HG02642 (cell line): Measurements from ENCODE around the gene KIAA0825.

Experiments
- ATAC-seq: cut with Tn5 transposase; IDR thresholded peaks from one replicate; pipeline ENCODE4 v1.9.1; 2021; ENCODE audit warnings: mild to moderate bottlenecking; ENCODE audit not compliant: unreplicated experiment, poor library complexity

The KIAA0825 gene

GRCh38 chr5:94618493-94619328, at the start of gene KIAA0825, which contains the start of gene SLF1:
TSS of gene KIAA0825 (minus strand) at chr5:94618604. CDS start at chr5:94537126, 81,478 bp downstream.
TSS of gene SLF1 (plus strand) at chr5:94618669. CDS start at chr5:94628811, 10,142 bp downstream.
- peak; percentile 98 for ATAC-seq

- ATAC-seq, result no peak
These were observed 49.5 kb upstream of the KIAA0825 start for GRCh38 chr5:94667937-94668336.

GRCh38 chr5:94661086-94661485, 42.7 kb upstream of the KIAA0825 start:
- no peak for ATAC-seq

GRCh38 chr5:94660506-94660905, 42.1 kb upstream of the KIAA0825 start:
- no peak for ATAC-seq

- ATAC-seq, result no peak
These were observed 39.9 kb upstream of the KIAA0825 start for GRCh38 chr5:94658272-94658671.

- no peak for ATAC-seq
These were observed 31.5 kb upstream of the KIAA0825 start for GRCh38 chr5:94649874-94650273.

GRCh38 chr5:94646758-94647157, 28.4 kb upstream of the KIAA0825 start:
- ATAC-seq, result no peak

GRCh38 chr5:94645053-94645452, 26.6 kb upstream of the KIAA0825 start:
- ATAC-seq, result no peak

GRCh38 chr5:94640176-94640575, 21.8 kb upstream of the KIAA0825 start:
- ATAC-seq, result no peak

- peak; percentile 97 for ATAC-seq
These were observed 13.6 kb upstream of the KIAA0825 start for GRCh38 chr5:94632024-94632423.

- ATAC-seq, result no peak
These were observed 8.8 kb upstream of the KIAA0825 start for GRCh38 chr5:94627191-94627590.

GRCh38 chr5:94623877-94624276, 5.5 kb upstream of the KIAA0825 start:
- ATAC-seq, result no peak

GRCh38 chr5:94623011-94623410, 4.6 kb upstream of the KIAA0825 start:
- ATAC-seq, result no peak

- no peak for ATAC-seq
These were observed 3.4 kb upstream of the KIAA0825 start for GRCh38 chr5:94621763-94622162.

GRCh38 chr5:94620256-94620655, 1.9 kb upstream of the KIAA0825 start:
- ATAC-seq, result no peak

- peak; percentile 30 for ATAC-seq
These were observed 343 bp downstream of the KIAA0825 start for GRCh38 chr5:94618029-94618492.

GRCh38 chr5:94615862-94616261, 2.5 kb downstream of the KIAA0825 start:
- ATAC-seq, result no peak

GRCh38 chr5:94614156-94614805, 4.1 kb downstream of the KIAA0825 start:
- ATAC-seq, result no peak

- ATAC-seq, result no peak
These were observed 4.8 kb downstream of the KIAA0825 start for GRCh38 chr5:94613583-94613982.

- ATAC-seq, result no peak
These were observed 23.0 kb downstream of the KIAA0825 start for GRCh38 chr5:94595281-94595840.
